GM12875 (cell line): Measurements from ENCODE around the gene DBP.

Experiments
- H3K4me3 ChIP-seq: one replicate; pipeline ENCODE4 v1.5.1; 2011; ENCODE audit warnings: low read depth, low read length, control low read depth
- CTCF ChIP-seq: IDR thresholded peaks from 2 replicates; pipeline ENCODE4 v1.5.1; 2011; ENCODE audit warnings: low read depth, mild to moderate bottlenecking, control low read depth, inconsistent platforms, low read length, moderate library complexity, borderline replicate concordance; ENCODE audit not compliant: insufficient read depth

The DBP gene

GRCh38 chr19:48596679-48597465 is 40.3 kb downstream of the DBP start:
- TF ChIP-seq CTCF = no peak
- H3K4me3 ChIP-seq = peak overlapping the region; percentile 5

- TF ChIP-seq CTCF = no peak
- H3K4me3 ChIP-seq = no peak overlapping the region
Measured at GRCh38 chr19:48596237-48596636, 40.9 kb downstream of the DBP start.

- no peak overlapping the region for H3K4me3 ChIP-seq
- TF ChIP-seq CTCF = no peak
Measured at GRCh38 chr19:48595833-48596232, 41.3 kb downstream of the DBP start.

- H3K4me3 ChIP-seq = no peak overlapping the region
- no peak for TF ChIP-seq CTCF
Measured at GRCh38 chr19:48595171-48595570, 42.0 kb downstream of the DBP start.

GRCh38 chr19:48591021-48591420 is 46.2 kb downstream of the DBP start:
- H3K4me3 ChIP-seq = no peak overlapping the region
- TF ChIP-seq CTCF = no peak

GRCh38 chr19:48588670-48589401 is 48.3 kb downstream of the DBP start:
- peak; percentile 97 for TF ChIP-seq CTCF
- peak overlapping the region; percentile 17 for H3K4me3 ChIP-seq

GRCh38 chr19:48587387-48587786 is 49.8 kb downstream of the DBP start:
- no peak for TF ChIP-seq CTCF
- H3K4me3 ChIP-seq = no peak overlapping the region
